AG10803 (cell line): Measurements from ENCODE around the gene PPP1R37.
"Not testable (repeated sequence)": the region's sequence is repeated elsewhere in the genome, so short reads cannot be mapped to it uniquely, and the experiment has no call there.

Experiments
- DNase-seq: peaks from one replicate; pipeline ENCODE4 v3.0.0; 2010; ENCODE audit warnings: low read depth
- H3K4me3 ChIP-seq: 2 replicates; pipeline ENCODE4 v1.5.1; 2011; ENCODE audit warnings: mild to moderate bottlenecking, low read length, control low read depth
- CTCF ChIP-seq: conservative IDR thresholded peaks from 2 replicates; pipeline ENCODE4 v1.5.1; 2011; ENCODE audit warnings: mild to moderate bottlenecking, low read length, control low read depth, inconsistent platforms

PPP1R37 gene

GRCh38 chr19:45101806-45102205, 8.8 kb downstream of the PPP1R37 start:
- no peak for TF ChIP-seq CTCF
- no peak for DNase-seq

DNA sequence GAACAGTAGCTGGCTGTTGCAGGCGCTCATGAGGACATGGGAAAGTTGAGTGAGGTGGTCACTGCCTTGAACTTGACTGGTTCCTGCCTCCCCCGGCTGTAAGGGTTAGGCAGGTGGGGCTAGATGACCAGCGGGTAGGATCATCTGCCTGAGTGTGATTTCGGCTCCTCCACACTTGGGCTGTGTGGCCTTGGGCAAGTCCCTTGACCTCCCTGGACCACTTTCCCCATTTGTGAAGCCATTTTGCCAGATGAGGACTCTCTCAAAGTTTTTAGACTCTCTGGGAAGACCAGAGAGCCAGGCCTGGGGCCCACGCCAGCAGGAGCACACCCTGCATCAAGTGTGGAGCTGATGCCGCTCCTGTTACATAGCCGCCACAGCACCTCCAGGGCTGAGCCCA, 9.5 kb downstream of the PPP1R37 start:
- no peak for TF ChIP-seq CTCF
- no peak for DNase-seq
- H3K4me3 ChIP-seq = no peak overlapping the region

More at GRCh38 chr19:45101806-45102205, 8.8 kb downstream of the PPP1R37 start:
- no peak overlapping the region for H3K4me3 ChIP-seq

- DNase-seq = no peak
- TF ChIP-seq CTCF = no peak
- no peak overlapping the region for H3K4me3 ChIP-seq
These were observed 10.2 kb downstream of the PPP1R37 start for GRCh38 chr19:45103156-45103507.

DNA sequence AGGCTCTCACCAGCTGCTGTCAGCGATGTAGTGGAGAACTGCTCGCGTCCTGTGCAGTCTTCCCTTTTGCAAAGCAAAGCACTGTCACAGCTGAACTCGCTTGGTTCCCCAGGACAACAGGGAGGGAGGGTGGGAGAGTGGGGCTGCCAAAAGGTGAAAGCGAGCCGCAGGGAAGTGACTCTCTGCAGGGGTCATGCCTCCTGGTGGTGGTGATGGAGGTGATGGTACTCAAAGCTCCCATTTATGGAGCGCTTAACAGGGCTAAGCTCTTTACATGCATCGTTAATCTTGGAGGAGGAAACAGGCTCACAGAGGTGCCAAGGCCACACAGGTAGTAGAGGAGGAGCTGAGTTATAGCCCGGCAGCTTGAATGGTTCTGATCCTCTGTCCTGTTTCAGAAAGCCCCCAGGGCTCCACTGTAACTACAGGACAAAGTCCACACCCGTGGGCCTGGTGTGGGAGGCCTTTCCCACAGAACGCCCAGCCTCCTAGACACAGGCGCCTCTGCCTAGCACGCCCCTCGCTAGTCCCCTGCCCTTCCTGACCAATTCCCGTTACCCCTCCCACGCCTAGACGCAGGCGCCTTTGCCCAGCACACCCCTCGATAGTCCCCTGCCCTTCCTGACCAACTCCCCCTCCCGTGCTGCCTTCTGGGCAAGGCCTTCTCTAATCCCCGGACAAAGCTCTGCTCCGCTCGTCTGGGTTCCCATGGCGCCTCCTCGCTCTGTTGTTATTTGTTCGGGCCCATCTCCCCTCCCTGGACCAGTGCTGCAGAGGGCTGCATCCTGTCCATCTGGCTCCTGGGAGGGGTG, 10.7 kb downstream of the PPP1R37 start:
- TF ChIP-seq CTCF = no peak
- no peak for DNase-seq
- H3K4me3 ChIP-seq = no peak overlapping the region

- TF ChIP-seq CTCF = no peak
- no peak overlapping the region for H3K4me3 ChIP-seq
- no peak for DNase-seq
These were observed 11.8 kb downstream of the PPP1R37 start for GRCh38 chr19:45104658-45105349.

GRCh38 chr19:45106363-45106762, 13.4 kb downstream of the PPP1R37 start:
- not testable (repeated sequence) for DNase-seq

GRCh38 chr19:45107621-45108150, 14.7 kb downstream of the PPP1R37 start:
- no peak overlapping the region for H3K4me3 ChIP-seq
- no peak for DNase-seq
- no peak for TF ChIP-seq CTCF

More at GRCh38 chr19:45106363-45106762, 13.4 kb downstream of the PPP1R37 start:
- H3K4me3 ChIP-seq = not testable (repeated sequence)
